Neuronal stem cell (in vitro differentiated cells): ENCODE data around the gene GMDS.

ENCODE experiments used
- DNase-seq: peaks from one replicate; pipeline ENCODE4 v3.0.0-alpha.2; 2013; ENCODE audit warnings: low spot score
- H2AFZ ChIP-seq: one replicate; pipeline ENCODE4 v1.6.1; 2013; ENCODE audit warnings: mild to moderate bottlenecking, low read length, inconsistent platforms
- H2AK5ac ChIP-seq: 2 replicates; pipeline ENCODE4 v1.6.1; 2013; ENCODE audit warnings: low read depth, mild to moderate bottlenecking, inconsistent platforms, low read length, moderate library complexity, mixed read lengths
- H2BK120ac ChIP-seq: 2 replicates; pipeline ENCODE4 v1.6.1; 2013; ENCODE audit warnings: low read depth, mild to moderate bottlenecking, inconsistent platforms, low read length, moderate library complexity, mixed read lengths
- H2BK12ac ChIP-seq: one replicate; pipeline ENCODE4 v1.6.1; 2013; ENCODE audit warnings: low read length, inconsistent platforms
- H2BK15ac ChIP-seq: 2 replicates; pipeline ENCODE4 v1.6.1; 2013; ENCODE audit warnings: mild to moderate bottlenecking, low read length, inconsistent platforms, mixed read lengths
- H2BK5ac ChIP-seq: one replicate; pipeline ENCODE4 v1.6.1; 2013; ENCODE audit warnings: inconsistent platforms, mild to moderate bottlenecking, low read length, moderate library complexity
- H3K14ac ChIP-seq: one replicate; pipeline ENCODE4 v1.6.1; 2013; ENCODE audit warnings: low read length, inconsistent platforms
- H3K18ac ChIP-seq: 2 replicates; pipeline ENCODE4 v1.6.1; 2013; ENCODE audit warnings: low read length, inconsistent platforms
- H3K23ac ChIP-seq: 2 replicates; pipeline ENCODE4 v1.6.1; 2013; ENCODE audit warnings: low read depth, mild to moderate bottlenecking, mixed read lengths, low read length, inconsistent platforms; ENCODE audit not compliant: poor library complexity
- H3K27ac ChIP-seq: replicated peaks from 3 replicates; pipeline ENCODE4 v1.5.1; 2013; ENCODE audit warnings: low read length, inconsistent platforms
- H3K27me3 ChIP-seq, 3 experiments: 2 replicates each; pipeline ENCODE4 v1.6.1; 2013; ENCODE audit warnings: low read length in 3 of 3, mild to moderate bottlenecking in 2 of 3, inconsistent platforms in 1 of 3, low read depth in 1 of 3, mixed read lengths in 1 of 3, moderate library complexity in 1 of 3; ENCODE audit not compliant: control insufficient read depth in 3 of 3, insufficient read depth in 3 of 3
- H3K36me3 ChIP-seq, 2 donors: replicated peaks in 1 of 2; 2 replicates each; pipeline ENCODE4 v1.6.1; 2013; ENCODE audit warnings: low read length in 2 of 2; ENCODE audit not compliant: control insufficient read depth in 2 of 2, insufficient read depth in 2 of 2
- H3K4ac ChIP-seq: 2 replicates; pipeline ENCODE4 v1.6.1; 2013; ENCODE audit warnings: inconsistent platforms, mild to moderate bottlenecking, low read length, moderate library complexity
- H3K4me1 ChIP-seq, 2 donors: 1 replicate in 1 of 2; 2 replicates in 1 of 2; pipeline ENCODE4 v1.6.1; 2013; ENCODE audit warnings: low read length in 2 of 2, low read depth in 1 of 2; ENCODE audit not compliant: control insufficient read depth in 2 of 2, insufficient read depth in 1 of 2
- H3K4me2 ChIP-seq: one replicate; pipeline ENCODE4 v1.6.1; 2013; ENCODE audit warnings: mild to moderate bottlenecking, low read length, inconsistent platforms; ENCODE audit not compliant: insufficient read depth, poor library complexity, severe bottlenecking
- H3K4me3 ChIP-seq, 2 donors: 2 replicates each; pipeline ENCODE4 v1.5.1; 2013; ENCODE audit warnings: low read length in 2 of 2, mild to moderate bottlenecking in 2 of 2, inconsistent platforms in 1 of 2, moderate library complexity in 1 of 2
- H3K79me1 ChIP-seq: one replicate; pipeline ENCODE4 v1.6.1; 2013; ENCODE audit warnings: low read depth, mild to moderate bottlenecking, inconsistent platforms, low read length, moderate library complexity
- H3K9ac ChIP-seq: one replicate; pipeline ENCODE4 v1.6.1; 2013; ENCODE audit warnings: mild to moderate bottlenecking, low read depth, low read length, inconsistent platforms; ENCODE audit not compliant: poor library complexity
- H3K9me3 ChIP-seq, 2 donors: replicated peaks in 1 of 2; 2 replicates each; pipeline versions ENCODE3 to v1.6.1; 2013; ENCODE audit warnings: low read length in 2 of 2, mild to moderate bottlenecking in 2 of 2, inconsistent platforms in 1 of 2, low read depth in 1 of 2, mixed read lengths in 1 of 2, moderate library complexity in 1 of 2; ENCODE audit not compliant: control insufficient read depth in 2 of 2, insufficient read depth in 1 of 2
- H4K8ac ChIP-seq: one replicate; pipeline ENCODE4 v1.6.1; 2013; ENCODE audit warnings: low read depth, mild to moderate bottlenecking, inconsistent platforms, low read length, moderate library complexity
- H4K91ac ChIP-seq: one replicate; pipeline ENCODE4 v1.6.1; 2013; ENCODE audit warnings: low read length, low read depth, mild to moderate bottlenecking, inconsistent platforms; ENCODE audit not compliant: poor library complexity
- WGBS, 2 donors: extraction: QIAGEN DNeasy Blood & Tissue Kit; methylation state at CpG; one replicate each; pipeline ENCODE4 v1.1.7; 2013; ENCODE audit warnings: missing lambda C conversion rate in 2 of 2, mixed read lengths in 1 of 2; ENCODE audit not compliant: insufficient read length in 2 of 2, insufficient replicate concordance in 1 of 2; ENCODE audit errors: extremely low coverage in 2 of 2; 5-methylcytosine and 5-hydroxymethylcytosine counted together

GMDS gene

DNA sequence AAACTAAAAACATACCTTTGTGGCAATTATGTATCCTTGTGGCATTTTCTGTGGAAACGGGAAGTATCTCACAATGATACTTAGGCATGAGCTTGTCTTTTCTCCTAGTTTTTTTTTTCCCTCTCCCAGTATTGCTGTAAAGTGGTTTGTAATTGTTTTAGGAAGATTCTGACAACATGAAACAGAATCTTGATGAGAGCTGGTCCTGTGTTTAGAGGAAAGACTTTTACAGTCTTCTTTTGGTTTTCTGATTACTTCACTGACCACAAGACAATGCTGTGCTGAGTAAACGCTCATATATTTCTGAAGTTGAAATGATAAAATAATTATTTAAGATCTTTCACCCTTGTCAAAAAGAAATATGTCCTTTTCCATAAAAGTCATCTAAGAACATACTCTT, 434.5 kb downstream of the GMDS start:
- H3K9me3 ChIP-seq, result no peaks in the 10 kb centered on the region
- H3K36me3 ChIP-seq, result no peaks in the 10 kb centered on the region
- H3K4me3 ChIP-seq, result no peak overlapping the region
- H3K4ac ChIP-seq, result no peak overlapping the region
- H3K27ac ChIP-seq, result no peak overlapping the region
- H3K14ac ChIP-seq, result no peak overlapping the region
- H3K27me3 ChIP-seq, result no peaks in the 10 kb centered on the region
- H3K9ac ChIP-seq, result no peak overlapping the region
- no peak overlapping the region for H2BK120ac ChIP-seq
- no peak for DNase-seq
- H3K4me1 ChIP-seq, result peaks cover 0 to 5% of the 10 kb centered on the region in 2 donors
- no peak overlapping the region for H2BK15ac ChIP-seq
- no peak overlapping the region for H2AK5ac ChIP-seq
- no CpG with 5 or more reads among the region's 2 CpGs for WGBS, 2 donors
- H2BK12ac ChIP-seq, result no peak overlapping the region
- no peak overlapping the region for H2BK5ac ChIP-seq
- H3K18ac ChIP-seq, result no peak overlapping the region
- no peaks in the 10 kb centered on the region for H3K79me1 ChIP-seq
- H4K91ac ChIP-seq, result no peak overlapping the region
- no peak overlapping the region for H2AFZ ChIP-seq
- H3K23ac ChIP-seq, result no peak overlapping the region
- H4K8ac ChIP-seq, result no peak overlapping the region
- no peak overlapping the region for H3K4me2 ChIP-seq

DNA sequence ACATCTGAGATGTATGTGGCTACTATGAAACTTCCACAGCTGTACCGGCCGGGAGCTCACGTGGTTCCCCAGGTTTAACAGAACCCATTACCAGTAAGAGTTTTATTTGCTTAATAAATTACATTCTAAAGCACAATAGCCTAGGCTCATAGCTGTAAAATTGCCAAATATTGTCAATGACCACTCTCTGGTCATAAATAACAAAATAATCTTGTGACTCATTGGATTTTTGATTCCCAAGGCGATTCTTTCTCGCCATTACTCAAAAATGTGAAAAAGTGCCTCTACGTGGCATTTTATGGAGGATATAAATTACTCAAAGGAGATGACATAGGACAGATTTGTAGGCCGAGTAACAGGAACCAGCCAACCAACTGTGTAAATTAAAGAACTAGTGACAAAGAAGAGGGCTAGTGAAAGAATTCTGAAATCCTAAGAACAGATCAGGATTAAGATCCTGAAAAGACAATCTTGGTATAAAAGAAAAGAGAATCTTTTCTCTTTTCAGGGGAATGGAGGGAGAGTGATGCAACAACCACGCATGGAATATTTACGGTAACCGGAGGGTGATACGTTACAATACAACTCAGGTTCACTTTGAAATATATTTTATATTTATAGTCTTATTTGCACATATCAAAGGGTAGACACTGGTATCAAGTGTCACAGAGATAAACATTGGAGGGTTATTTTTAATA, 436.0 kb downstream of the GMDS start:
- Histone ChIP-seq H3K23ac (no peak overlapping the region), H3K9ac (no peak overlapping the region), H3K14ac (no peak overlapping the region), H3K27ac (no peak overlapping the region), H2BK12ac (no peak overlapping the region), H3K4me3 (no peak overlapping the region), H3K79me1 (no peaks in the 10 kb centered on the region), H2AK5ac (no peak overlapping the region), H3K4ac (no peak overlapping the region), H3K18ac (no peak overlapping the region), H2AFZ (no peak overlapping the region), H3K27me3 (no peaks in the 10 kb centered on the region), H4K8ac (no peak overlapping the region), H2BK5ac (no peak overlapping the region), H3K4me1 (peaks cover 0 to 5% of the 10 kb centered on the region in 2 donors), H4K91ac (no peak overlapping the region), H3K4me2 (no peak overlapping the region), H3K36me3 (no peaks in the 10 kb centered on the region), H2BK120ac (no peak overlapping the region), H3K9me3 (no peaks in the 10 kb centered on the region), H2BK15ac (no peak overlapping the region)
- WGBS, 2 donors, result no CpG with 5 or more reads among the region's 11 CpGs
- no peak for DNase-seq

DNA sequence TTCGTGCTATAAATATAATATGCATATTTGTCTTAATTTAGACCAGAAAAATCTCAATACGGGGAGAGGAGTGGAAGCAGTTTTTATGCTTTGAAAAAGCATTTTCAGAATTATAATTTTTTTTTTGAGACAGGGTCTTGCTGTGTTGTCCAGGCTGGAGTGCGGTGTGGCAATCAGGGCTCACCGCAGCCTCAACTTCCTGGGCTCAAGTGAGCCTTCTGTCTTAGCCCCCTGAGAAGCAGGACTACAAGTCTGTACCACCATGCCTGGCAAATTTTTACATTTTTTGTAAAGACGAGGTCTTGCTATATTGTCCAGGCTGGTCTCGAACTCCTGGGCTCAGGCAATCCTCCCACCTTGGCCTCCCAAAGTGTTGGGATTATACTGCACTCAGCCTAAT, 438.5 kb downstream of the GMDS start:
- no CpG with 5 or more reads among the region's 6 CpGs for WGBS, 2 donors
- DNase-seq, result no peak
- H2AFZ ChIP-seq, result no peak overlapping the region
- no peak overlapping the region for H3K27ac ChIP-seq
- H3K9ac ChIP-seq, result no peak overlapping the region
- no peak overlapping the region for H3K4me2 ChIP-seq
- H3K79me1 ChIP-seq, result no peaks in the 10 kb centered on the region
- H4K91ac ChIP-seq, result no peak overlapping the region
- peaks cover 0 to 6% of the 10 kb centered on the region in 2 donors for H3K4me1 ChIP-seq
- H3K14ac ChIP-seq, result no peak overlapping the region
- H3K18ac ChIP-seq, result no peak overlapping the region
- no peaks in the 10 kb centered on the region for H3K27me3 ChIP-seq
- no peaks in the 10 kb centered on the region for H3K9me3 ChIP-seq
- no peak overlapping the region for H2BK12ac ChIP-seq
- no peak overlapping the region for H3K4ac ChIP-seq
- no peak overlapping the region for H2AK5ac ChIP-seq
- H3K4me3 ChIP-seq, result no peak overlapping the region
- H2BK5ac ChIP-seq, result no peak overlapping the region
- no peak overlapping the region for H3K23ac ChIP-seq
- H2BK120ac ChIP-seq, result no peak overlapping the region
- H4K8ac ChIP-seq, result no peak overlapping the region
- H3K36me3 ChIP-seq, result no peaks in the 10 kb centered on the region
- no peak overlapping the region for H2BK15ac ChIP-seq

DNA sequence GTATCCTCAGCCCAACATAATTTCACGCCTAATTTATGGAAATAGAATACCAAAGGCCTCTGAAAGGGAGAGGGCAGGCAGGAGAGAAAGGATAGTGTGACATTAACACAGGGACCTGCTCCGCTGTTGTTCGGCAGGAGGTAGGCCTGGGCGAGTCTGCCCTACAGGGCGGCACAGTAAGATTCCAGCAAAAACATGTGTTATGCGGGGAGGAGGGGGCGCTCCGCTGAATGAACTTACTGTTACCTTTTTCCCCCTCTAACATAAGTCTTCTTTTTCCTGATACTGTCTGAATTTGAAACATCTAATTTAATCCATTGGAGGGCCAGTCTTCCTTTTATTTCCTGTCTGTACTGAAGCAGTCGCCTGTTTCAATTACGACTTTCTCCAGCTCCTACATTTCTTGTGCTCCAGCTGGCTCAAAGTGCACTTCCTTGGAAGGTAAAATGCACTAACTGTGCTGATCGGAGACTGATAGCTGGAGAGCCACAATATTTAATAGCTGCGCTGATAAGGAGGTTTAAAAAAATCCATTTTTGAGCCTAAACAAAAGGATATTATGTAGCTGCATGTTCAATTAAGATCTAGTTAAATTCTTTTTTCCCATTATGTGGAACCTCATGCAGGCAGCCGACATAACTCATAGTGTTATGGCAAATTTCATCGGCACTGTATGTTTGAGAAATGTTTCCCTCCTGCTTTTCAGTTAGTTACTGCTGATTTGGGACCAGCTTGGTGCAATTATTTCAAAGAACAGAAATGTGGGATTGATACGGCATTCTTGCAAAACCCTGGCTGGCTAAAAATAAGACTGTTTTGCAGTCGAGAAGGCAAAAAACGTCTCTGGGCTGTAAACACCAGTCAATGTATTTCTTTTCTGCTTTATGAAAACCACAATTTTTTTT, 442.7 kb downstream of the GMDS start:
- Histone ChIP-seq H2BK120ac (no peak overlapping the region), H3K23ac (no peak overlapping the region), H2AFZ (peak overlapping the region; percentile 48), H3K14ac (no peak overlapping the region), H3K79me1 (no peaks in the 10 kb centered on the region), H3K4me2 (no peak overlapping the region), H3K4me1 (peaks cover 0 to 10% of the 10 kb centered on the region in 2 donors), H3K9me3 (no peaks in the 10 kb centered on the region), H4K8ac (no peak overlapping the region), H3K4me3 (no peak overlapping the region), H3K9ac (no peak overlapping the region), H2BK15ac (no peak overlapping the region), H2AK5ac (no peak overlapping the region), H3K36me3 (no peaks in the 10 kb centered on the region), H3K27me3 (no peaks in the 10 kb centered on the region), H3K4ac (no peak overlapping the region), H2BK5ac (no peak overlapping the region), H2BK12ac (no peak overlapping the region), H3K27ac (no peak overlapping the region), H3K18ac (no peak overlapping the region), H4K91ac (no peak overlapping the region)
- WGBS, 2 donors, result no CpG with 5 or more reads among the region's 17 CpGs
- no peak for DNase-seq
